HG02970 (cell line): ENCODE data around the gene FLRT1.

Experiments
- ATAC-seq: cut with Tn5 transposase; IDR thresholded peaks from one replicate; pipeline ENCODE4 v1.9.1; 2021; ENCODE audit warnings: mild to moderate bottlenecking, moderate library complexity, moderate number of reproducible peaks; ENCODE audit not compliant: unreplicated experiment, low FRiP score

Gene FLRT1

GRCh38 chr11:64035576-64035975 is at the start of gene FLRT1:
TSS of gene FLRT1 (plus strand) at chr11:64035931. CDS start at chr11:64116268, 80,337 bp downstream.
- no peak for ATAC-seq

- peak; percentile 68 for ATAC-seq
Measured at GRCh38 chr11:63986156-63986931, 49.4 kb upstream of the FLRT1 start, which contains the start of gene OTUB1. TSS of gene OTUB1 (plus strand) at chr11:63986438. CDS start at chr11:63986457, 19 bp downstream.

DNA sequence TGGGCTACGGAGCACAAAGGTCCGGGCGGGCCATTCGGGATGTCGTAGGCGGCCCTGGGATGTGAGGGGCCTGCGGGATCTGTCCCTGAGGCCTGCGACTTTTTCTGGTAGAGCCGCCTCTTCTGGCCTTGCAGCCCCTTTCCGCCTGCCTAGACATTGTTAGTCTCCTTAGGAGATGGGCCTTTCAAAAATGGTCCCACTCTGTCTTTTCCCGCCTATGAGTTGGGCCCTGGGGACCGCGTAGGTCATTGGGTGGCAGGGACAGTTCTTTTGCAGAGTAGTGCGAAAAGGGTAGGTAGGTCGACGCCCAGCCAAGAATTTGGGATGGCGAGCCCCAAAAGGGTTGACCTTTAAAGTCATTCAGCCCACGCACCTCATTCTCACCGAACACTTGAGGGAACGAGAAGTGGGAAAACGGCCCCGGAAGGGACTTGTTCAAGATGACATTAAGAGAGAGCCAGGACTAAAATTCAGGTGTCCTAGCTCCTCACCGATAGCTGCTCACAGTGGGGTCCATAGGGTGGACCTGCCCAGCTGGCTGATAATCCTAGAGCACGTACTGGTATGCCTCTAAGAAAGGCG is 48.7 kb upstream of the FLRT1 start:
- no peak for ATAC-seq

GRCh38 chr11:63991558-63991957 is 44.2 kb upstream of the FLRT1 start:
- ATAC-seq: no peak

DNA sequence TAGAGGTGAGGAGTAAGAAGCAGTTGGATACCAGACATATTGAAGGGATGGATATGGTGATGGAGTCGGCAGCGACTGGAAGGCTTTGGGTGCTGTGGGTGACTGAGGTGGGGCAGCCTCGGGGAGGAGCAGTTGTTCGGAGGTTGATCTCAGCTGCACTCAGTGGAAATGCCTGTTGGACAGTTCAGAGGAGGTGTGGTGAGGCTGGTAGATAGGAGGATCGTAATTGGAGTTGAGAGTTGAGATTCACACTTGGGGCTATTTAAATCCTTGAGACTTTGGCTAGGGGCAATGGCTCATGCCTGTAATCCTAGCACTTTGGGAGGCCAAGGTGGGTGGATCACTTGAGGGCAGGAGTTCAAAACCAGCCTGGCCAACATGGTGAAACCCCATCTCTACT is 42.6 kb upstream of the FLRT1 start:
- ATAC-seq: no peak

DNA sequence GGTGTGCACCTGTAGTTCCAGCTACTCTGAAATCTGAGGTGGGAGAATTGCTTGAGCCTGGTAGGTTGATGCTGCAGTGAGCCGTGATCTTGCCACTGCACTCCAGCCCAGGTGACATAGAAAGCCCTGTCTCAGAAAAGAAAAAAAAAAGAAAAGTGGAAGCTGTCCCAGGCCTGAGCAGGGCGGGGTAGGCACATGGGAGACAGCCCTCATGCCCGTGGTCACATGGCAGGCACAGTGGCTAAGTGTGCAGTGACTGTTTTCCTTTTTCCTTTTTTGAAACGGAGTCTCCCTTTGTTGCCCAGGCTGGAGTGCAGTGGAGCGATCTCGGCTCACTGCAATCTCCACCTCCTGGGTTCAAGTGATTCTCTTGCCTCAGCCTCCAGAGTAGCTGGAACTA is 41.7 kb upstream of the FLRT1 start:
- no peak for ATAC-seq

- ATAC-seq: no peak
Measured at GRCh38 chr11:63996512-63996911, 39.2 kb upstream of the FLRT1 start.

DNA sequence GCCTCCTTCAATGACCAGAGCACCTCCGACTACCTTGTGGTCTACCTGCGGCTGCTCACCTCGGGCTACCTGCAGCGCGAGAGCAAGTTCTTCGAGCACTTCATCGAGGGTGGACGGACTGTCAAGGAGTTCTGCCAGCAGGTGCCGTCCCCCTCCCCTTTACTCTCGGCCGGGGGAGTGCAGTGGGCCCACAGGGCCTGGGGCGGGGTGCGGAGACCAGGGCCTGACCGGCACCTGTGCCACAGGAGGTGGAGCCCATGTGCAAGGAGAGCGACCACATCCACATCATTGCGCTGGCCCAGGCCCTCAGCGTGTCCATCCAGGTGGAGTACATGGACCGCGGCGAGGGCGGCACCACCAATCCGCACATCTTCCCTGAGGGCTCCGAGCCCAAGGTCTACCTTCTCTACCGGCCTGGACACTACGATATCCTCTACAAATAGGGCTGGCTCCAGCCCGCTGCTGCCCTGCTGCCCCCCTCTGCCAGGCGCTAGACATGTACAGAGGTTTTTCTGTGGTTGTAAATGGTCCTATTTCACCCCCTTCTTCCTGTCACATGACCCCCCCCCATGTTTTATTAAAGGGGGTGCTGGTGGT is 38.5 kb upstream of the FLRT1 start:
- no peak for ATAC-seq

DNA sequence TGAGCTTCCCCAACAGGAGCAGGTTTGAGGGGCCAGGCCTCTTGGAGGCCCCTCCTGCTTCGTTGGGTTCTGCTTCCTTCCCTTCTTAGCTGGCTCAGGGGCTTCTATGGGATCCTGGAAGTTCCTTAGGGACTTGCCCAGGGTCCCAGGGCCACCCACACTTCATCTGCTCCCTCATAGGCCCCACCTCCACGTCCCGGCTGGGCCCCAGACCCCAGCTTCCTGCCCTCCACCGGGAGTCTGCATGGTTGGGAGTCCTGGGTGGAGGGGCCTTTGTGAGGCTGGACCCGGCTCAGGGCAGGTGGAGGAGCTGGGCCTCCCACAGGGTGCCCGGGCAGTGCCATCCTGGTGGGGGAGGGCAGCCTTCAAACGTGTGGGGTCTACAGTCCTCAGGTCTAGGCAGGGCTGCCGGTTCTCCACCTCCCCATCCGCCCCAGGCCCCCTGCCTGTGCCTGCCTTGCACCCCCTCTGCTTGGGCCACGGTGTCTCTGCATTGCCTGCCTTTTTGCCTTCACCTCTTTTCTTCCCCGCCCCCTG is 37.9 kb upstream of the FLRT1 start:
- ATAC-seq: no peak

- ATAC-seq: no peak
Measured at GRCh38 chr11:63998558-63999348, 37.0 kb upstream of the FLRT1 start.

- ATAC-seq: no peak
Measured at GRCh38 chr11:63999349-64000025, 36.2 kb upstream of the FLRT1 start.

- peak; percentile 49 for ATAC-seq
Measured at GRCh38 chr11:64000026-64000739, 35.5 kb upstream of the FLRT1 start.

DNA sequence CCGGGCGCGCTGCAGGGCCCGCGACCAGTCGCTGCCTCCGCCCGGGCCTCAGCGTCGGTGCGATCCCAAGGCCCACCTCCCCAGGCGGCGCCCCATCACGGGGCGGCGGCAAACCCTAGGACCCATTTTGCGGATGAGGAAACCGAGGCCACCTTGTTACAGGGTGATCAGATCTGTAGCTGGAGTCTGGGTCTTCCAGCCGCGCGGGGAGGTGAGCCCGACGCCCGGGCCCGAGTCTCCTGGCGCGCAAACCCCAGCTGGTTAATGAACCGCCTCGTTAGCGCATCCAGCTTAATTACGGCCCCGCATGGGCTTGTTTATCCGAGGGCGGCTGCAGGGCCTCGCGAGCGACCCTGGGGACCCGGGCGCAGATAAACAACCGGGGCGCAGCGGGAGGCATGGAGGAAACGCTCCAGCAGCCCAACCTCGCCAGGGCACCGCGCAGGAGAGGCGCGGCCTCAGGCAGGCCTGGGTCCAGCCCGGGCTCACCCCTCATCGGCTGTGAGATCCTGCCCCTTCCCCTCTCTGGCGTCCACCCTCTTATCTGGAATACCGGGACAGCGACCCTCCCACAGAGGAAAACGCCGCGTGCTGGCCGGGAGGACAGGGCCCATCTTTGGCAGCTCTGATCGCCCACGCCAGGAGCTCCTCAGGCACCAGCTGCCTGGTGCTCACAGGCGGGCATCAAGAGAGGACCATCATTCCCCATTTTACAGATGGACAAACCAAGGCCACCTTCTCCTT is 34.8 kb upstream of the FLRT1 start:
- no peak for ATAC-seq

DNA sequence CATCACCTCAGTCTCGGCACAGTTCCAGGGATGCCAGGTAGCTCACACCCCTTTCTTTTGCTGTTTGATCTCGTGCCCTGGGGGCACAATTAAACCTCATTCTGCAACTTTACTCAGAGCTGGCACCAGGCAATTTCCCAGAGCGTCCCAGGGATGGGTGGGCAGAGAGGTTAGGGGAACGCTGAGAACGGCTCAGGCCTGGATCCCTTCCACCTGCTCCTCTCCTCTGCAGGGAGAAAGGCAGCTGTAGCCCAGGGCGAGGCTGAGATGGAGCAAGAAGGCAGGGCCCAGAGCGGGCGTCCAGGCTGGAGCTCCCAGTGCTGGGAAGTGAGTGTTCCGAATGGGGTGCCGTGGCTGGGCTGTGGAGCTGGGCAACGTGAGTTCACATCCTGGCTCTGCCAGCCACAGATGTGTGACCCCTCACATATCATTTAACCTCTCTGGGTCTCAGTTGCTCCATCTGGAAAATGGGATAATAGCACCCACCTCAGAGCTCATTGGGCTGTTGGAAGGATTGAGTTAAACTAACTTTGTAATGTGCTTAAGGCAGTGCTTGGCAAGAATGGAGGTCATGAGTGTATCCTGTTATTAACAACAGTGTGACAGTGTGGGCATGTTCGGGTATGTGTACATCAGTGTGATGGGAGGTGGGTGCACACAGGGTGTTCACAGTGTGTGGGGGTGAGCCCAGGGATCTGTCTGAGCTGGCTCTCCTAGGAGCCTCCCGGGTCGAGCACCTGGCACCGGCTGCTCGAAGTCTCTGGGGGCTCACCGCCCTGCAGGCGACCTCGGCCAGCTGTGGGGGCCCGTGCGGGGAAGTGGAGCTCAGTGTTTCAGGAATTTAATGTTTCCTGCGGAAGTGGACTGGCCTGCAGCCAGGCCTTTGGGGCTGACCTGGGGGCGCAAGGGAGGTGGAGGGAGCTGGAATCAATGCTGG is 34.0 kb upstream of the FLRT1 start:
- no peak for ATAC-seq

DNA sequence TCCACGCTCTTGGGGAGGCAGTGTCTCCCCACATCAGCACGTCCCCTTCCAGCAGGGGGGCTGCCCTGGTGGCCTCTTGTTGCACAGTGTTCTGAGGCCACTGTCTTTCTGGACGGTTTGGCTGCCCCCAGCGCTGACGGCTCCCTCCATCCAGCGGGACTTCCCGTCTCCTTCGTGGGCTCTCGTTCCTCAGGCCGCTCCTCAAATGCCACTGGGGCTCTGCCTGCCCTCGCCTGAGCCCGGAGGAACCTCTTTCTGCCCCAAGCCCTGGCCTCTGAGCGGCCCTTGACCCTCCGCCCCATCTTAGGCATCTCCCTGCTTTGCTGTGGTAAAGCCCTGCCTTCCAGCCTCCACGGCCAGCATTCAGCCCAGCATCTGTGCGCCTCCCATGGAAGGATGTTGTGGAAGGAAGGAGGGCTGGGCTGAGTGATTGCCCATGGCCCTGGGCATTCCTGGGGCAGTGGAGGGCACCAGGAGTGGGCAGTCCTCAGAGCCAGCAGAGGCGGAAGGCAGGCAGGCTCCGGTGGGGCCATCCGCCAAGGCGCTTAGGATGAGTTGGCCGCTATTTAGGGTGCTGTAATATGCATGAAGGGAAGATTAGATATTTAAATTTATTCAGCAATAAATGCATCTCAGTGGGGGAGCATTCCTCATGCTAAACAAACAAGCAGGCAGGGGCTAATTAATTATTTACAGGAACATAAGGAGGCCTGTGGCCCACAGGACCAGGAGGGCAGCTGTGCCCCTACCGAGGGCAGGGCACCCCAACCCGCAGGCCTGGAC is 31.7 kb upstream of the FLRT1 start:
- no peak for ATAC-seq

- no peak for ATAC-seq
Measured at GRCh38 chr11:64004590-64004984, 31.1 kb upstream of the FLRT1 start.

- ATAC-seq: no peak
Measured at GRCh38 chr11:64005691-64006090, 30.0 kb upstream of the FLRT1 start.
